NCI-H748 treated with DMSO at 0.1 percent for 48 hours (cell line): ENCODE results near the gene SCIN.
"Not testable (repeated sequence)": the region's sequence is repeated elsewhere in the genome, so short reads cannot be mapped to it uniquely, and the experiment has no call there.

ENCODE experiments used
- DNase-seq: peaks from one replicate; lab custom pipeline; 2025; lab: John Stamatoyannopoulos, UW

Gene SCIN

GRCh38 chr7:12688485-12689170 lies 118.1 kb downstream of the SCIN start:
- not testable (repeated sequence) for DNase-seq

- DNase-seq, result no peak
These were observed 118.9 kb downstream of the SCIN start for GRCh38 chr7:12689451-12689850.

GRCh38 chr7:12690041-12690878 lies 119.7 kb downstream of the SCIN start:
- no peak for DNase-seq

GRCh38 chr7:12691388-12691787 lies 120.9 kb downstream of the SCIN start:
- not testable (repeated sequence) for DNase-seq

GRCh38 chr7:12692035-12692434 lies 121.5 kb downstream of the SCIN start:
- no peak for DNase-seq

GRCh38 chr7:12692479-12693259 lies 122.1 kb downstream of the SCIN start:
- DNase-seq, result no peak

- DNase-seq, result no peak
These were observed 124.3 kb downstream of the SCIN start for GRCh38 chr7:12694817-12695216.

GRCh38 chr7:12695965-12696364 lies 125.4 kb downstream of the SCIN start:
- no peak for DNase-seq

GRCh38 chr7:12699299-12699698 lies 128.8 kb downstream of the SCIN start:
- DNase-seq, result no peak

- no peak for DNase-seq
These were observed 130.9 kb downstream of the SCIN start for GRCh38 chr7:12701433-12701832.

GRCh38 chr7:12703881-12704280 lies 133.4 kb downstream of the SCIN start:
- no peak for DNase-seq

GRCh38 chr7:12705878-12706277 lies 135.4 kb downstream of the SCIN start:
- no peak for DNase-seq

- peak; percentile 91 for DNase-seq
These were observed 136.5 kb downstream of the SCIN start for GRCh38 chr7:12706900-12707536.

- DNase-seq, result no peak
These were observed 137.8 kb downstream of the SCIN start for GRCh38 chr7:12708314-12708713.
